D721Med (cell line): Measurements from ENCODE around the gene GPX2.
A peak's percentile ranks its signal among the peaks of the same experiment; 100 is the strongest.

Experiments
- DNase-seq: peaks from one replicate; pipeline ENCODE4 v3.0.0; 2011; ENCODE audit warnings: low spot score; ENCODE audit not compliant: insufficient read length
- FAIRE-seq: peaks from 2 replicates; lab custom pipeline; 2011; peaks lifted over from hg19 to GRCh38; lab: Jason Lieb, UNC
- CTCF ChIP-seq: IDR thresholded peaks from 2 replicates; pipeline ENCODE4 v1.5.1; 2012; ENCODE audit warnings: mild to moderate bottlenecking, control low read depth; ENCODE audit not compliant: insufficient read depth; ENCODE audit errors: missing control alignments

GPX2 gene

DNA sequence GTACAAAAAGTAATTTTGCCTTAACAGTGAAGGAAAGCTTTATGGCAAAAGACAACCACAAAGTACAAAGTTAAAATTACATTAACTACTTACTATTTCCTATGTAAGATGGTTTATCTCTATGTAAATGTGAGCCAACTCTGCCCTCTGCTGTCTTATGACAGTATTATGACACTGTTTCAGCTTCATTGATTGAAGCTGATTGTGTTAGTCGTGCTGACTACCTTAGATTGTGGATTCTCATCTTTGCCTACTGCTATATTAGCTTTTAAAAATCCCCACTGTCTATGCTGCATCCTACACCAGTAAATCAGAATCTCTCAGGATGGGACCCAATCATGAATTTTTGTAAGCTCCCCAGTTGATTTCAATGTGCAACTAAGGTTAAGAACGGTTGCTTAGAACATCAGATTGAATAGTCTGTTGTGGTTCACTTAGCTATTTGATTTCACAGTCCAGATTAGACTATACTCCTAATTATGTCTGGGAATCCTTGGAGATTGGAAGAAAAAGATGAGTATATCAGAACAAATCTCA lies 50.6 kb downstream of the GPX2 start:
- FAIRE-seq (peak; percentile 98), DNase-seq (peak; percentile 21)

DNA sequence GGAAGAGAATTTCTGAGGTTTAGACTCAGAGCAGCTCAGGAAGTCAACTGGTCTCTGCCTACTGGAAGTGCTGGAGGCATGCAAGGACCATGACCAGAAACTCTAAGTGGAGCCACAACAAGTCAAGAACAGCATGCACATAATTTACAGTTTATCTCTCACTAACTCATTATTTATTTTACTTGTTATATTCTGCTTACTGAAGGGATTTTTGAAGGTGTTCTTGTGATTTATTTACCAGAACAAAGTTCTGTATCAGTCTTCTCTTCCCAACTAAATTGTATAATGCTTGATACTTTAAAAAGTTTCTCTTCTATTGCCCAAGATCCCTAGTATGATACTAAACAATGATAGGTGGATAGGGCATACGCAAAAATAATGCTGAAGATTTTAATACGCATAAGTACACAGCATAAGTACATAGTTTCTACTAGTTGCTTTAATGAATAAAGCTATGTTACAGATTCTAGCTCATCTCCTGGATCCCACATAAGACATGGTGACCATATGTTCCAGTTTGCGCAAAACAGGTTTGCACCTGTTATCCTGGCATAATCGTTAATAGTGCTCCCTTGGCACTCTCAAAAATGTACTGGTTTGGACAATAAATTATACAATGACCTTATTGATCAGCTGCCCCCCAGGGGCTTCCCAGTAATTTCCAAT lies 51.2 kb downstream of the GPX2 start:
- FAIRE-seq (no peak), DNase-seq (no peak)
- TF ChIP-seq CTCF, result no peak

More for the DNA sequence above, 50.6 kb downstream of the GPX2 start:
- TF ChIP-seq CTCF, result peak; percentile 69

DNA sequence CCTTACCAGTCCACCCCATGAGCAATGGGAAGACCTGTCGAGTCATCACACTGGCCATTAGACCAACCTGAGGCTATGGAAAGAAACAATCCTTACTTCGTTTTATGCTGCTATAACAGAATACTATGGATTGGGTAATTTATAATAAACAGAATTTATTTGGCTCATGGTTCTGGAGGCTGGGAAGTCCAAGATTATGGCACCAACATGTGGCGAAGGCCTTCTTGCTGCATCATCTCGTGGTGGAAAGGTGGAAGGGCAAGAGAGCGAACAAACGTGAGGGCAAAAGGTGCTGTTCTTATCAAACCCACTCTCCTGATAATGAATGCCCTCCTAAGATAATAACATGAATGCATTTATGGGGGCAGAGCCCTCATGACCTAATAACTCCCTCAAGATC lies 53.2 kb downstream of the GPX2 start:
- TF ChIP-seq CTCF, result no peak
- DNase-seq (no peak), FAIRE-seq (no peak)
